Erythroblast (primary cell): ENCODE results near the gene PXYLP1.

Experiments
- DNase-seq, 2 experiments: peaks; one replicate each; lab custom pipeline; 2025; lab: John Stamatoyannopoulos, UW
- GATA1 ChIP-seq: IDR thresholded peaks from 2 replicates; pipeline ENCODE4 v1.6.1; 2011; ENCODE audit warnings: low read depth, mild to moderate bottlenecking, control low read depth, low read length, moderate library complexity
- POLR2A ChIP-seq: IDR thresholded peaks from 2 replicates; pipeline ENCODE4 v1.6.1; 2011; ENCODE audit warnings: mild to moderate bottlenecking, low read length

The PXYLP1 gene

GRCh38 chr3:141266797-141267555 lies 35.4 kb downstream of the PXYLP1 start:
- DNase-seq = no peak
- no peak for TF ChIP-seq GATA1
- no peak for TF ChIP-seq POLR2A

DNA sequence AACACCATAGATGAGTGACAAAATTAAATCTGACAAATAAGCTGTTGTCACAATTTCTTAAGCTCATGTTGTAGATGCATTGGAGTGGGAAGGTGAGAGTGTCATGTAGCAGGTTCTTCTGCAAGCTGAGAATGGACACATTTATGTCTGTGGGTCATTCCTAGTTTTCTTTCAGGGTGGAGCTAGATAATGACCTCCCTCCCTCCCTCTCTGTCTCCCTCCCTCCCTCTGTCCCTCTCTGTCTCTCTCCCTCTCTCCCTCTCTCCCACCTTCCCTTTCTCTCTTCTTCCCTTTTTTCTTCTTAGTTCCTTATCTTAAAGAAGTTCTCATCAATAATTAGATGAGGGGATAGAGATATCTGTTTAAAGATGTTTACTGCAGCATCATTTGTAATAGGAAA lies 36.0 kb downstream of the PXYLP1 start:
- TF ChIP-seq POLR2A = no peak
- no peak for TF ChIP-seq GATA1
- DNase-seq = no peak

- no peak for DNase-seq
- TF ChIP-seq GATA1 (no peak), POLR2A (no peak)
Measured at GRCh38 chr3:141268306-141268705, 36.7 kb downstream of the PXYLP1 start.

- no peak for DNase-seq
- TF ChIP-seq POLR2A (no peak), GATA1 (no peak)
Measured at GRCh38 chr3:141268791-141269190, 37.2 kb downstream of the PXYLP1 start.

- no peak for TF ChIP-seq POLR2A
- no peak for TF ChIP-seq GATA1
- DNase-seq = no peak
Measured at GRCh38 chr3:141269961-141270360, 38.3 kb downstream of the PXYLP1 start.

GRCh38 chr3:141271279-141272030 lies 39.8 kb downstream of the PXYLP1 start:
- DNase-seq = no peak
- TF ChIP-seq GATA1 (no peak), POLR2A (no peak)

- TF ChIP-seq GATA1 (no peak), POLR2A (no peak)
- DNase-seq = no peak
Measured at GRCh38 chr3:141272906-141273662, 41.5 kb downstream of the PXYLP1 start.

GRCh38 chr3:141273700-141274410 lies 42.2 kb downstream of the PXYLP1 start:
- no peak for DNase-seq
- no peak for TF ChIP-seq POLR2A
- TF ChIP-seq GATA1 = no peak

- DNase-seq = no peak
- TF ChIP-seq POLR2A = no peak
- no peak for TF ChIP-seq GATA1
Measured at GRCh38 chr3:141274411-141275031, 42.9 kb downstream of the PXYLP1 start.

DNA sequence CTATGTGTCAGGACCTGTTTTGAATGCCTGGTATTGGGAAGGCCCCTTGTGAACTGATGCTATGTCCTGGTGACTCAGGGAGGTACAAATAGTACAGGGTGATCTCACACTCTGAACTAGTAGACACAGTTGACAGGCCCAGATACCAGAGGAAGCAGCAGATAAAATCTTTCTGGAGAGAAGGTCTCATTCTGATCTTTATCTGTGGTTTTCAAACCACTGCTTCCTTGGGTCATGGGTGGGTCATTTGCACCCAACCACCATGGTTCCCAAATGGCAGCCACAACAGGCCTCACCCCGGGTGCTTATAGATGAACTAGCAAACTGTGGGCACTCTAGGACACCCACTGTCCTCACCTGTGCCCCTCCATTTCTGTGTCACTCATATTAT lies 43.4 kb downstream of the PXYLP1 start:
- TF ChIP-seq POLR2A (no peak), GATA1 (no peak)
- no peak for DNase-seq

- TF ChIP-seq POLR2A (no peak), GATA1 (no peak)
- DNase-seq = no peak
Measured at GRCh38 chr3:141275511-141275910, 43.9 kb downstream of the PXYLP1 start.

- TF ChIP-seq POLR2A = no peak
- TF ChIP-seq GATA1 = no peak
- no peak for DNase-seq
Measured at GRCh38 chr3:141275973-141276372, 44.3 kb downstream of the PXYLP1 start.

DNA sequence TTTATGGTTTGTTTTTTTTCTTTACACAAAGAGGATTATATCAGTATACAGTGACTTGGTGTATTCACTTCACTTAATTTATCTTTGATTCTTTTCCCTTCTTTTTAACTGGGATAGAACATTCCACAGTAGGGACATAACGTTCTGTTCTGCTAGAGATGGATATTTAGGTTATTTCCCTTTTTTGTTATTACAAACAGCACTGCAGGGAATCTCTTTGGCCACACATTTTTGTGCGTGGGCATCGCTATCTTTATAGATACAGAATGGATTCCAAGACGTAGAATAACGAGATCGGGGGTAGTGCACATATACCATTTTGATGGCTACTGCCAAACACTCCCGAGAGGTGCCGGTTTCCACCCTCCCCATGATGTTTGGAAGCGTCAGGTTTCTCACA lies 44.8 kb downstream of the PXYLP1 start:
- DNase-seq = no peak
- TF ChIP-seq GATA1 (no peak), POLR2A (no peak)
